Lung microvascular endothelial cell (primary cell): ENCODE measurements around the gene KIF26A. TPM values are rescaled to one million over a fixed set of nuclear protein-coding genes. Genes with fewer than 3 reads are reported as not detected.

Source experiments
- total RNA-seq: library from RNA; depleted of rRNA; stranded (reverse); fragments of >200 nt; gene quantifications from 2 replicates; pipeline ENCODE4 v1.2.1, GENCODE V29; 2014

Gene KIF26A
- total RNA-seq, 1 donor from 2014 or later = 24.0 TPM

Other genes with a start within 250 kb of the KIF26A start
- gene TDRD9, start 210.1 kb upstream of the KIF26A start, total RNA-seq = under 0.01 and 0.99 TPM in 2 replicates
- gene RD3L, start 196.1 kb upstream of the KIF26A start, total RNA-seq = not detected in 2 replicates
- under 0.01 TPM in 1 of 2 replicates, not detected in the other for gene ASPG, start 52.9 kb upstream of the KIF26A start, total RNA-seq